DND-41 (cell line): ENCODE results near the gene TTC13.
A peak's percentile ranks its signal among the peaks of the same experiment; 100 is the strongest.

Experiments used
- ATAC-seq: fragments of 200-7000 bp; cut with Tn5 transposase; 3 replicates; pipeline ENCODE4 v1.9.1; 2021; ENCODE audit warnings: low read depth; ENCODE audit not compliant: insufficient read depth
- DNase-seq: peaks from one replicate; pipeline ENCODE4 v3.0.0-alpha.2; 2020
- H2AFZ ChIP-seq: 2 replicates; pipeline ENCODE4 v1.6.0; 2012; ENCODE audit warnings: low read depth, low read length
- H3K27ac ChIP-seq: 2 replicates; pipeline ENCODE4 v1.5.1; 2012; ENCODE audit warnings: low read length, inconsistent platforms
- H3K27me3 ChIP-seq: fragments of 200-600 bp; sonication (generic); 2 replicates; pipeline ENCODE4 v1.6.0; 2012; ENCODE audit warnings: low read length, mild to moderate bottlenecking, inconsistent platforms; ENCODE audit not compliant: insufficient read depth, poor library complexity
- H3K36me3 ChIP-seq: 2 replicates; pipeline ENCODE4 v1.5.1; 2012; ENCODE audit warnings: low read length, inconsistent platforms; ENCODE audit not compliant: insufficient read depth
- H3K4me1 ChIP-seq: 2 replicates; pipeline ENCODE4 v1.5.1; 2012; ENCODE audit warnings: mild to moderate bottlenecking, low read length; ENCODE audit not compliant: insufficient read depth
- H3K4me2 ChIP-seq: 2 replicates; pipeline ENCODE4 v1.6.0; 2012; ENCODE audit warnings: mild to moderate bottlenecking, moderate library complexity, low read length, inconsistent platforms; ENCODE audit not compliant: insufficient read depth
- H3K4me3 ChIP-seq, 2 experiments: fragments of 200-600 bp in 1 of 2; shearing (Covaris generic) in 1 of 2; 2 replicates each; pipeline ENCODE4 v1.5.1; 2012 to 2016; ENCODE audit warnings: inconsistent platforms in 2 of 2, low read length in 2 of 2, mild to moderate bottlenecking in 2 of 2, low read depth in 1 of 2, moderate library complexity in 1 of 2
- H3K79me2 ChIP-seq: 2 replicates; pipeline ENCODE4 v1.6.0; 2012; ENCODE audit warnings: low read length, inconsistent platforms; ENCODE audit not compliant: insufficient read depth
- H3K9ac ChIP-seq: 2 replicates; pipeline ENCODE4 v1.6.0; 2012; ENCODE audit warnings: low read depth, mild to moderate bottlenecking, inconsistent platforms, low read length, moderate library complexity
- H3K9me3 ChIP-seq: 2 replicates; pipeline ENCODE4 v1.5.1; 2012; ENCODE audit warnings: low read length, moderate library complexity, mild to moderate bottlenecking, inconsistent platforms; ENCODE audit not compliant: insufficient read depth, severe bottlenecking
- H4K20me1 ChIP-seq: 2 replicates; pipeline ENCODE4 v1.6.0; 2012; ENCODE audit warnings: low read length; ENCODE audit not compliant: insufficient read depth
- CTCF ChIP-seq: IDR thresholded peaks from 2 replicates; pipeline ENCODE4 v1.5.1; 2012; ENCODE audit warnings: borderline replicate concordance, low read length, moderate library complexity, mild to moderate bottlenecking; ENCODE audit not compliant: poor library complexity, severe bottlenecking; ENCODE audit errors: extremely low read depth
- EZH2 ChIP-seq: IDR thresholded peaks from 3 replicates; pipeline ENCODE4 v1.6.1; 2012; ENCODE audit warnings: borderline replicate concordance, low read depth, mild to moderate bottlenecking, moderate library complexity, low read length, inconsistent platforms; ENCODE audit not compliant: severe bottlenecking

The TTC13 gene

GRCh38 chr1:230875370-230875769 lies 103.3 kb downstream of the TTC13 start:
- Histone ChIP-seq H3K4me2 (no peak overlapping the region), H3K79me2 (no peaks in the 10 kb centered on the region), H3K27me3 (peaks cover 29% of the 10 kb centered on the region), H3K9ac (no peak overlapping the region), H4K20me1 (no peaks in the 10 kb centered on the region), H3K36me3 (no peaks in the 10 kb centered on the region), H3K27ac (no peak overlapping the region), H3K4me3 (no peak overlapping the region), H3K4me1 (no peaks in the 10 kb centered on the region), H3K9me3 (no peaks in the 10 kb centered on the region), H2AFZ (no peak overlapping the region)
- no peak for ATAC-seq
- DNase-seq, result no peak
- no peak for TF ChIP-seq CTCF

DNA sequence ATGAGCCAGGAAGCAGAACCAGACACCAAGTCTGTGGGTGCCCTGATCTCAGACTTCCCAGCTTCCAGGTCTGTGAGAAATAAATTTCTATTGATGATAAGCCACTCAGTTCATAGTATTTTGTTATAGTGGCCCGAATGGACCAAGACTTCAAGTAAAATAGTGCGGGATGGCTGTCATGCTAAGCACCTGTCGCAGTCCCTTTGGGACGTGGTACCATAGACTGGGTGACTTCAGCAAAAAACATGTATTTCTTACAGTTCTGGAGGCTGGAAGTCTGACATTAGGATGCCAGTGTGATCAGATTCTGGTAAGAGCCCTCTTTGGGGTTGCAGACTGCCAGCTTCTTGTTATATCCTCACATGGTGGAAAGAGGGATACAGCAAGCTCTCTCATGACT lies 107.7 kb downstream of the TTC13 start:
- H4K20me1 ChIP-seq, result 0 out of 2 replicates have a peak, but pooled peaks cover 3% of the 10 kb centered on the region
- H3K4me2 ChIP-seq, result no peak overlapping the region
- no peak overlapping the region for H3K9ac ChIP-seq
- peaks cover 23% of the 10 kb centered on the region for H3K4me1 ChIP-seq
- no peaks in the 10 kb centered on the region for H3K79me2 ChIP-seq
- TF ChIP-seq EZH2 (no peak), CTCF (no peak)
- ATAC-seq (no peak), DNase-seq (no peak)
- no peaks in the 10 kb centered on the region for H3K9me3 ChIP-seq
- no peak overlapping the region for H2AFZ ChIP-seq
- H3K4me3 ChIP-seq, result no peak overlapping the region
- H3K27ac ChIP-seq, result no peak overlapping the region
- no peaks in the 10 kb centered on the region for H3K36me3 ChIP-seq
- H3K27me3 ChIP-seq, result peaks cover 21% of the 10 kb centered on the region

GRCh38 chr1:230869500-230869899 lies 109.2 kb downstream of the TTC13 start:
- TF ChIP-seq EZH2 (no peak), CTCF (no peak)
- H3K4me1 ChIP-seq, result peaks cover 23% of the 10 kb centered on the region
- H3K27me3 ChIP-seq, result peaks cover 15% of the 10 kb centered on the region
- DNase-seq (no peak), ATAC-seq (no peak)
- H3K36me3 ChIP-seq, result no peaks in the 10 kb centered on the region
- no peak overlapping the region for H2AFZ ChIP-seq
- no peaks in the 10 kb centered on the region for H3K79me2 ChIP-seq
- H3K4me3 ChIP-seq, result no peak overlapping the region
- no peak overlapping the region for H3K27ac ChIP-seq
- no peaks in the 10 kb centered on the region for H3K9me3 ChIP-seq
- H4K20me1 ChIP-seq, result 0 out of 2 replicates have a peak, but pooled peaks cover 6% of the 10 kb centered on the region
- H3K4me2 ChIP-seq, result no peak overlapping the region
- no peak overlapping the region for H3K9ac ChIP-seq

- ATAC-seq (peak; percentile 57), DNase-seq (no peak)
- H3K79me2 ChIP-seq, result no peaks in the 10 kb centered on the region
- peak overlapping the region; percentile 82 for H3K4me2 ChIP-seq
- H3K36me3 ChIP-seq, result no peaks in the 10 kb centered on the region
- TF ChIP-seq EZH2, result peak; percentile 75
- no peak for TF ChIP-seq CTCF
- H3K27ac ChIP-seq, result no peak overlapping the region
- 0 out of 2 replicates have a peak, but pooled peaks cover 6% of the 10 kb centered on the region for H4K20me1 ChIP-seq
- H3K9me3 ChIP-seq, result no peaks in the 10 kb centered on the region
- peak overlapping the region; percentile 92 for H2AFZ ChIP-seq
- H3K4me1 ChIP-seq, result peaks cover 23% of the 10 kb centered on the region
- H3K9ac ChIP-seq, result peak overlapping the region; percentile 53
- H3K27me3 ChIP-seq, result peaks cover 15% of the 10 kb centered on the region
- H3K4me3 ChIP-seq, result peak overlapping the region in 1 of 2 experiments; percentile 66; a peak in 2 of 4 replicates
Observed at GRCh38 chr1:230868736-230869385, 109.8 kb downstream of the TTC13 start.
